Muscle layer of colon (tissue), 2 donors: ENCODE results near the gene RCL1.

Experiments
- H3K27ac ChIP-seq: one replicate; pipeline ENCODE4 v1.7.0; 2013; ENCODE audit warnings: low read depth, mild to moderate bottlenecking, low read length, moderate library complexity
- H3K27me3 ChIP-seq, 2 donors: one replicate each; pipeline ENCODE4 v1.7.0; 2013; ENCODE audit warnings: low read length in 2 of 2, mild to moderate bottlenecking in 2 of 2; ENCODE audit not compliant: insufficient read depth in 2 of 2, control insufficient read depth in 1 of 2
- H3K36me3 ChIP-seq: one replicate; pipeline ENCODE4 v1.7.0; 2013; ENCODE audit warnings: mild to moderate bottlenecking, low read length; ENCODE audit not compliant: insufficient read depth
- H3K4me1 ChIP-seq: one replicate; pipeline ENCODE4 v1.7.0; 2013; ENCODE audit warnings: mild to moderate bottlenecking, low read length; ENCODE audit not compliant: insufficient read depth
- H3K4me3 ChIP-seq, 2 donors: one replicate each; pipeline ENCODE4 v1.7.0; 2013; ENCODE audit warnings: low read length in 2 of 2, low read depth in 1 of 2, mild to moderate bottlenecking in 1 of 2, moderate library complexity in 1 of 2
- H3K9ac ChIP-seq: one replicate; pipeline ENCODE4 v1.7.0; 2013; ENCODE audit warnings: low read length
- H3K9me3 ChIP-seq: one replicate; pipeline ENCODE4 v1.7.0; 2013; ENCODE audit warnings: mild to moderate bottlenecking, low read length
- donor health status: abdominal sarcoma.
- donor health status: Adenocarcinoma of cecum.

Gene RCL1

GRCh38 chr9:4836676-4837075, 43.9 kb downstream of the RCL1 start:
- Histone ChIP-seq H3K4me1 (no peaks in the 10 kb centered on the region), H3K27me3 (no peaks in the 10 kb centered on the region), H3K27ac (no peak overlapping the region), H3K9me3 (no peaks in the 10 kb centered on the region), H3K36me3 (peaks cover 5% of the 10 kb centered on the region), H3K9ac (no peak overlapping the region), H3K4me3 (no peak overlapping the region)

GRCh38 chr9:4837261-4838188, 44.8 kb downstream of the RCL1 start:
- H3K27me3 ChIP-seq, result no peaks in the 10 kb centered on the region
- H3K36me3 ChIP-seq, result peaks cover 9% of the 10 kb centered on the region
- no peaks in the 10 kb centered on the region for H3K9me3 ChIP-seq
- H3K27ac ChIP-seq, result no peak overlapping the region
- no peaks in the 10 kb centered on the region for H3K4me1 ChIP-seq
- no peak overlapping the region for H3K4me3 ChIP-seq
- no peak overlapping the region for H3K9ac ChIP-seq

- no peak overlapping the region for H3K9ac ChIP-seq
- no peaks in the 10 kb centered on the region for H3K9me3 ChIP-seq
- no peaks in the 10 kb centered on the region for H3K4me1 ChIP-seq
- H3K4me3 ChIP-seq, result no peak overlapping the region
- no peak overlapping the region for H3K27ac ChIP-seq
- H3K36me3 ChIP-seq, result peaks cover 10% of the 10 kb centered on the region
- H3K27me3 ChIP-seq, result no peaks in the 10 kb centered on the region
These were observed 45.4 kb downstream of the RCL1 start for GRCh38 chr9:4838189-4838546.

GRCh38 chr9:4839470-4839912, 46.7 kb downstream of the RCL1 start:
- H3K4me1 ChIP-seq, result no peaks in the 10 kb centered on the region
- H3K27me3 ChIP-seq, result no peaks in the 10 kb centered on the region
- H3K9ac ChIP-seq, result no peak overlapping the region
- no peaks in the 10 kb centered on the region for H3K9me3 ChIP-seq
- H3K27ac ChIP-seq, result no peak overlapping the region
- H3K4me3 ChIP-seq, result no peak overlapping the region
- H3K36me3 ChIP-seq, result peaks cover 13% of the 10 kb centered on the region

GRCh38 chr9:4840018-4840417, 47.3 kb downstream of the RCL1 start:
- Histone ChIP-seq H3K9ac (no peak overlapping the region), H3K27ac (no peak overlapping the region), H3K27me3 (no peaks in the 10 kb centered on the region)

GRCh38 chr9:4842213-4842612, 49.5 kb downstream of the RCL1 start:
- Histone ChIP-seq H3K27ac (no peak overlapping the region), H3K36me3 (peaks cover 26% of the 10 kb centered on the region), H3K4me3 (no peak overlapping the region), H3K27me3 (no peaks in the 10 kb centered on the region), H3K9me3 (no peaks in the 10 kb centered on the region), H3K4me1 (no peaks in the 10 kb centered on the region), H3K9ac (no peak overlapping the region)

More at GRCh38 chr9:4840018-4840417, 47.3 kb downstream of the RCL1 start:
- Histone ChIP-seq H3K4me3 (no peak overlapping the region), H3K4me1 (no peaks in the 10 kb centered on the region), H3K9me3 (no peaks in the 10 kb centered on the region), H3K36me3 (peaks cover 18% of the 10 kb centered on the region)

- H3K27ac ChIP-seq, result no peak overlapping the region
- H3K4me1 ChIP-seq, result no peaks in the 10 kb centered on the region
- H3K9ac ChIP-seq, result no peak overlapping the region
- no peaks in the 10 kb centered on the region for H3K9me3 ChIP-seq
- no peak overlapping the region for H3K4me3 ChIP-seq
- H3K27me3 ChIP-seq, result no peaks in the 10 kb centered on the region
- H3K36me3 ChIP-seq, result peaks cover 26% of the 10 kb centered on the region
These were observed 50.0 kb downstream of the RCL1 start for GRCh38 chr9:4842734-4843133.

- H3K36me3 ChIP-seq, result peaks cover 26% of the 10 kb centered on the region
- no peak overlapping the region for H3K9ac ChIP-seq
- H3K4me1 ChIP-seq, result no peaks in the 10 kb centered on the region
- no peaks in the 10 kb centered on the region for H3K9me3 ChIP-seq
- H3K27me3 ChIP-seq, result no peaks in the 10 kb centered on the region
- no peak overlapping the region for H3K4me3 ChIP-seq
- no peak overlapping the region for H3K27ac ChIP-seq
These were observed 51.5 kb downstream of the RCL1 start for GRCh38 chr9:4844056-4844838.

GRCh38 chr9:4849369-4849768, 56.6 kb downstream of the RCL1 start:
- H3K36me3 ChIP-seq, result peaks cover 14% of the 10 kb centered on the region
- no peak overlapping the region for H3K27ac ChIP-seq
- H3K4me1 ChIP-seq, result no peaks in the 10 kb centered on the region
- no peak overlapping the region for H3K4me3 ChIP-seq
- no peaks in the 10 kb centered on the region for H3K27me3 ChIP-seq
- no peaks in the 10 kb centered on the region for H3K9me3 ChIP-seq
- H3K9ac ChIP-seq, result no peak overlapping the region

- Histone ChIP-seq H3K27me3 (no peaks in the 10 kb centered on the region), H3K36me3 (peaks cover under 1% of the 10 kb centered on the region), H3K27ac (no peak overlapping the region), H3K4me3 (no peak overlapping the region), H3K4me1 (no peaks in the 10 kb centered on the region), H3K9ac (no peak overlapping the region), H3K9me3 (no peaks in the 10 kb centered on the region)
These were observed 58.0 kb downstream of the RCL1 start for GRCh38 chr9:4850603-4851310.

GRCh38 chr9:4852419-4852818, 59.7 kb downstream of the RCL1 start:
- Histone ChIP-seq H3K27me3 (no peaks in the 10 kb centered on the region), H3K36me3 (no peaks in the 10 kb centered on the region), H3K27ac (no peak overlapping the region), H3K4me1 (no peaks in the 10 kb centered on the region), H3K9me3 (no peaks in the 10 kb centered on the region), H3K4me3 (no peak overlapping the region), H3K9ac (no peak overlapping the region)
